ENCODE data around the gene XIRP2. TPM values are rescaled to one million over a fixed set of nuclear protein-coding genes. Genes with fewer than 3 reads are reported as not detected.

XIRP2 gene
- polyA plus RNA-seq, 1 experiment, result not detected

DNA sequence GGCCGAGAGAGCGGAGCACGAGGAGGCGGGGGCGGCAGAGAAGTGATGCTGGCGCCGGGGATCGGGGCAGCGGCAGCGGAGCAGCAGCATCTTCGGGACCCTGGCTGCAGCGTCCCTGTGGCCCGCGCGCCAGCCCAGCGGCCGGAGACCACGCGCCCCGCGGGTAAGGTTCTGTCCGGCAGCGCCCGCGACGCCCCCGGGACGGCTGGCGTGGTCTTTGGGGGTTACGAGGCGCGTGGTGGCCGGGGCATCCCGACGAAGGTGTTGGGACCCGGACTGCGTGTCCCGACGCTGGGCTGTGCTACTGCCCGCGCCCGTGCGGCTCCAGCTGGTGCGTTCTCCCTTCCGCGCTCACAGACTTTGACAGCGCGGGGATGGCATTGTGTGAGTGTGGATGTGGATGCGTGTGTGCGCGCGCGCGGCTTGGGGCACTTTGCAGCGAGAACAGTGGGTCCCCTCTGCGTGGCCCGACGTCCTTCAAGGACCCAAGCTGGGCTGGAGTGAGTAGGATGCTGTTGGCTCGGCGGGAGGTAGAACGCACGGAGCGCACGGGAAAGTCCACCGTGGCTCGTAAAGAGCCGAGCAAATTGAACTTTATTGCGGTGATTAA lies 405.0 kb downstream of the XIRP2 start:
- Histone ChIP-seq H3K36me3 (ENCODE audit: control insufficient read depth, insufficient read depth, low read length) (no peaks in the 10 kb centered on the region), H3K4me3 (ENCODE audit: low read depth, low read length) (peak overlapping the region; percentile 67), H3K27me3 (ENCODE audit: control insufficient read depth, insufficient read depth, low read length) (peaks cover 6% of the 10 kb centered on the region)
- CTCF ChIA-PET, result interaction anchor here (1.7 kb wide), 1 partner anchor 825 kb away, joined by 4 read pairs; no protein-coding TSS in a partner anchor
- POLR2A ChIA-PET, result no interaction called here
- DNase-seq (ENCODE audit: low read depth), result no peak
- TF ChIP-seq, protein P1, sequence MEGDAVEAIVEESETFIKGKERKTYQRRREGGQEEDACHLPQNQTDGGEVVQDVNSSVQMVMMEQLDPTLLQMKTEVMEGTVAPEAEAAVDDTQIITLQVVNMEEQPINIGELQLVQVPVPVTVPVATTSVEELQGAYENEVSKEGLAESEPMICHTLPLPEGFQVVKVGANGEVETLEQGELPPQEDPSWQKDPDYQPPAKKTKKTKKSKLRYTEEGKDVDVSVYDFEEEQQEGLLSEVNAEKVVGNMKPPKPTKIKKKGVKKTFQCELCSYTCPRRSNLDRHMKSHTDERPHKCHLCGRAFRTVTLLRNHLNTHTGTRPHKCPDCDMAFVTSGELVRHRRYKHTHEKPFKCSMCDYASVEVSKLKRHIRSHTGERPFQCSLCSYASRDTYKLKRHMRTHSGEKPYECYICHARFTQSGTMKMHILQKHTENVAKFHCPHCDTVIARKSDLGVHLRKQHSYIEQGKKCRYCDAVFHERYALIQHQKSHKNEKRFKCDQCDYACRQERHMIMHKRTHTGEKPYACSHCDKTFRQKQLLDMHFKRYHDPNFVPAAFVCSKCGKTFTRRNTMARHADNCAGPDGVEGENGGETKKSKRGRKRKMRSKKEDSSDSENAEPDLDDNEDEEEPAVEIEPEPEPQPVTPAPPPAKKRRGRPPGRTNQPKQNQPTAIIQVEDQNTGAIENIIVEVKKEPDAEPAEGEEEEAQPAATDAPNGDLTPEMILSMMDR (IDR thresholded peaks at IDR 0.05; ENCODE audit: insufficient read depth, low read depth, low read length), result no peak

DNA sequence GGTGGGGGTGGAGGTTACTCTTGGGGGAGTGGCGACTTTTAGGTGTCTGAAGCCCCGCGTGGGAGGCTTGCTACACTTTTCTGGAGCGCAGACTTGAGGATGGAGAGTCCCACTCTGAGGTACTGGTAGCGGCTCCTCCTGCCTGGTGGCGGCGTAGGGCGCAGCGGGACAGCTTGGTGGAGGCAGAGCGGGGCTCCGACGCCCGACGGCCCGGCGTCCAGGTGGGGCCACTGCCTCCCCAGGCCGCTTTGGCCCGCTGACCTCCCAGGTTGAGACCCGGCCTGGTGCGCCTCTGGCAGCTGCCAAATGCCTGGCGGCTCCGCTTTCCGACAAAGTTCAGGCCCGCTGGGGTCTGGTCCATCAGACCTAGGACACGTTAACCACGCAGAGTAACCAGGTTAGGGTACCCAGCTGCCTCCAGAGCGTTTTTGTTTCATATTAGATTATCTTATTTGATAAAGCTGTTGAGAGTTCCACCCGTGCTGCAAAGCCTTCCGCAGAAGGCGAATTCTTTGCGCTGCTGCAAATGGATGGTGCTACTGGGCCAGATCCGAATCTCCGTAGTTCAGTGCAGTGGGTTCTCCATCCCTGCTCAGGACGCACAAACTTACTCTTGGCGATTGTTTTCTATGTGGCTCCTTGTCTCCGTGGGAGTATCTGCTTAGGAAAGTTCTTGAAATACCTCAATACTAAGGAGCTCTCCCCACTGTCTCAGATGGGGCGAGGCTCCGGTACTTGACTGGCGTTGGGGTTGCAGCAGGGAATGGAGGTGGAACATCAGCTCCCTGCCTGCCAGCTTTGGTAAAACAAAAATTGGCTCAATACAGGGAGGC lies 405.9 kb downstream of the XIRP2 start:
- Histone ChIP-seq H3K4me3 (ENCODE audit: low read depth, low read length) (peak overlapping the region; percentile 67), H3K27me3 (ENCODE audit: control insufficient read depth, insufficient read depth, low read length) (peaks cover 6% of the 10 kb centered on the region), H3K36me3 (ENCODE audit: control insufficient read depth, insufficient read depth, low read length) (no peaks in the 10 kb centered on the region)
- TF ChIP-seq, protein P1 (IDR thresholded peaks at IDR 0.05; ENCODE audit: insufficient read depth, low read depth, low read length), result no peak
- no peak for DNase-seq (ENCODE audit: low read depth)
- CTCF ChIA-PET, result interaction anchor here (1.7 kb wide), 1 partner anchor 824 kb away, joined by 4 read pairs; no protein-coding TSS in a partner anchor
- POLR2A ChIA-PET, result no interaction called here

GRCh38 chr2:167294776-167295140 lies 406.5 kb downstream of the XIRP2 start:
- no peaks in the 10 kb centered on the region for H3K36me3 ChIP-seq (ENCODE audit: control insufficient read depth, insufficient read depth, low read length)
- POLR2A ChIA-PET, result interaction anchor here (0.7 kb wide), 1 partner anchor 782 kb away, joined by 3 read pairs; no protein-coding TSS in a partner anchor
- CTCF ChIA-PET, result interaction anchor here (1.7 kb wide), 1 partner anchor 824 kb away, joined by 4 read pairs; no protein-coding TSS in a partner anchor
- H3K27me3 ChIP-seq (ENCODE audit: control insufficient read depth, insufficient read depth, low read length), result peaks cover 6% of the 10 kb centered on the region
- TF ChIP-seq, protein P1 (IDR thresholded peaks at IDR 0.05; ENCODE audit: insufficient read depth, low read depth, low read length), result no peak
- H3K4me3 ChIP-seq (ENCODE audit: low read depth, low read length), result peak overlapping the region; percentile 23
- no peak for DNase-seq (ENCODE audit: low read depth)

- TF ChIP-seq, protein P1 (IDR thresholded peaks at IDR 0.05; ENCODE audit: insufficient read depth, low read depth, low read length), result no peak
- Histone ChIP-seq H3K27me3 (ENCODE audit: control insufficient read depth, insufficient read depth, low read length) (peaks cover 6% of the 10 kb centered on the region; the same call in 1 of the 2 replicates), H3K4me3 (ENCODE audit: low read depth, low read length) (no peak overlapping the region), H3K36me3 (ENCODE audit: control insufficient read depth, insufficient read depth, low read length) (no peaks in the 10 kb centered on the region)
- ChIA-PET POLR2A (no interaction called here), CTCF (no interaction called here)
- DNase-seq (ENCODE audit: low read depth), result no peak
Measured at GRCh38 chr2:167297292-167297691, 409.0 kb downstream of the XIRP2 start.

- H3K4me3 ChIP-seq (ENCODE audit: low read depth, low read length), result no peak overlapping the region
- ChIA-PET POLR2A (no interaction called here), CTCF (interaction anchor here (0.5 kb wide), 1 partner anchor 9 kb away, joined by 3 read pairs; no protein-coding TSS in a partner anchor)
- DNase-seq (ENCODE audit: low read depth), result no peak
- H3K27me3 ChIP-seq (ENCODE audit: control insufficient read depth, insufficient read depth, low read length), result peaks cover 6% of the 10 kb centered on the region; the same call in 1 of the 2 replicates
- TF ChIP-seq, protein P1 (IDR thresholded peaks at IDR 0.05; ENCODE audit: insufficient read depth, low read depth, low read length), result no peak
- H3K36me3 ChIP-seq (ENCODE audit: control insufficient read depth, insufficient read depth, low read length), result no peaks in the 10 kb centered on the region
Measured at GRCh38 chr2:167298017-167298416, 409.7 kb downstream of the XIRP2 start.
